Vagina (tissue), 2 donors: Measurements from ENCODE around the gene MPV17L2. TPM values are rescaled to one million over a fixed set of nuclear protein-coding genes. Genes with fewer than 3 reads are reported as not detected.

Experiments used
- DNase-seq, 2 donors: peaks; one replicate each; pipeline ENCODE4 v3.0.0-alpha.2; 2017; ENCODE audit errors: extremely low spot score in 2 of 2
- H3K27ac ChIP-seq: fragments of 200-600 bp; sonication (generic); one replicate; pipeline ENCODE4 v1.5.1; 2019
- H3K27me3 ChIP-seq: fragments of 200-600 bp; sonication (generic); one replicate; pipeline ENCODE4 v1.5.1; 2019
- H3K36me3 ChIP-seq, 2 donors: fragments of 200-600 bp; sonication (generic); one replicate each; pipeline ENCODE4 v1.5.1; 2017 to 2019
- H3K4me1 ChIP-seq: fragments of 200-600 bp; sonication (generic); one replicate; pipeline ENCODE4 v1.5.1; 2019
- H3K4me3 ChIP-seq, 2 donors: fragments of 200-600 bp; sonication (generic); 1 replicate in 1 of 2; 2 replicates in 1 of 2; pipeline ENCODE4 v1.5.1; 2016 to 2019
- H3K9me3 ChIP-seq: fragments of 200-600 bp; sonication (generic); one replicate; pipeline ENCODE4 v1.5.1; 2019
- POLR2A ChIP-seq, 2 donors: fragments of 450-650 bp; IDR thresholded peaks; one replicate each; pipeline ENCODE4 v1.6.1; 2017; ENCODE audit warnings: antibody characterized with exemption in 2 of 2, mild to moderate bottlenecking in 2 of 2, moderate library complexity in 2 of 2
- POLR2AphosphoS5 ChIP-seq, 2 donors: sonication (generic); formaldehyde crosslinking; IDR thresholded peaks; one replicate each; pipeline ENCODE4 v1.9.0; 2017; ENCODE audit warnings: antibody characterized with exemption in 2 of 2, mild to moderate bottlenecking in 2 of 2, low read depth in 1 of 2; ENCODE audit not compliant: insufficient read depth in 1 of 2
- intact Hi-C: fragments of 100-400 bp; cut with DNase I; formaldehyde crosslinking; loops from one replicate; pipeline ENCODE4 v1.15.1; 2023
- total RNA-seq: library from RNA; depleted of rRNA; stranded (reverse); fragments of >200 nt; gene quantifications from one replicate; pipeline ENCODE4 v1.2.3, GENCODE V29; 2016
- TF ChIP-seq, protein P1 (sequence below), 3 experiments: fragments of 450-650 bp in 2 of 3; fragments of 200-600 bp in 1 of 3; sonication (generic) in 1 of 3; IDR thresholded peaks; one replicate each; pipeline ENCODE4 v1.5.1; 2017 to 2019; ENCODE audit warnings: antibody characterized with exemption in 3 of 3, mild to moderate bottlenecking in 2 of 3, moderate library complexity in 2 of 3

The MPV17L2 gene
- total RNA-seq, 1 donor from 2014 or later = 10.3 TPM

DNA sequence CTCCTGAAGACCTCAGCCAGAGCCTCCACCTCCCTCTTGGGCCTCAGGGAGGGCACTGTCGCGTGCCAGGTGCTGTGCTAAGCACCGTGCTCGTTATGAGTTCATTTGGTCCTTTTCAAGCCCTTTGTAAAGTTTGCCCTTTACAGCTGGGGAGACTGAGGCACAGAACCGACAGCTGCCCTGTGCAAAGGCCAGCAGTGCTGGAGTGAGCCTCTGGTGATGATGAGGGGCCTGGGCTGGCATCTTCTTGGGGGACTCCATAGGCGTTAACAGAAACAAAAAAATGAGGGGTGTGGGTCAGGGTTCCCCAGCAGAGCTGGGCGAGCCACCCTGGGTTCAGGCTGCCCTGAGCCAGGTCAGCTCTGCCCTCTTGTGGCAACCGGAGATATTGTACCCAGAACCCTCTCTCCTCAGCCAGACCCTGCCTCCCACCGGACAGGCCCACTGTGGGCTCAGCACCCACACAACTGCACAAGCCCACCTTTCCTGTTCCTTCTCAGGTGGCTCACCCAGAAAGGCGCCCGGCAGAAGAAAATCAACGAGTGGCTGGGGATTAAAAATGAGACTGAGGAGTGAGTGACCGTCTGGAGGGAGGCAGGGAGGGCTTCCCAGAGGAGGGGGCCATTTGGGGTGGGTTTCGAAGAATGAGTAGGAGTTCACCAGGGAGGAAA is 24.9 kb upstream of the MPV17L2 start:
- H3K27me3 ChIP-seq = no peaks in the 10 kb centered on the region
- H3K27ac ChIP-seq = no peak overlapping the region
- no peak overlapping the region for H3K4me3 ChIP-seq
- no peak for TF ChIP-seq POLR2AphosphoS5 (IDR thresholded peaks at IDR 0.05; ENCODE audit: insufficient read depth in 1 of 2, low read depth in 1 of 2)
- TF ChIP-seq, protein P1, sequence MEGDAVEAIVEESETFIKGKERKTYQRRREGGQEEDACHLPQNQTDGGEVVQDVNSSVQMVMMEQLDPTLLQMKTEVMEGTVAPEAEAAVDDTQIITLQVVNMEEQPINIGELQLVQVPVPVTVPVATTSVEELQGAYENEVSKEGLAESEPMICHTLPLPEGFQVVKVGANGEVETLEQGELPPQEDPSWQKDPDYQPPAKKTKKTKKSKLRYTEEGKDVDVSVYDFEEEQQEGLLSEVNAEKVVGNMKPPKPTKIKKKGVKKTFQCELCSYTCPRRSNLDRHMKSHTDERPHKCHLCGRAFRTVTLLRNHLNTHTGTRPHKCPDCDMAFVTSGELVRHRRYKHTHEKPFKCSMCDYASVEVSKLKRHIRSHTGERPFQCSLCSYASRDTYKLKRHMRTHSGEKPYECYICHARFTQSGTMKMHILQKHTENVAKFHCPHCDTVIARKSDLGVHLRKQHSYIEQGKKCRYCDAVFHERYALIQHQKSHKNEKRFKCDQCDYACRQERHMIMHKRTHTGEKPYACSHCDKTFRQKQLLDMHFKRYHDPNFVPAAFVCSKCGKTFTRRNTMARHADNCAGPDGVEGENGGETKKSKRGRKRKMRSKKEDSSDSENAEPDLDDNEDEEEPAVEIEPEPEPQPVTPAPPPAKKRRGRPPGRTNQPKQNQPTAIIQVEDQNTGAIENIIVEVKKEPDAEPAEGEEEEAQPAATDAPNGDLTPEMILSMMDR (IDR thresholded peaks at IDR 0.05) = peak; percentile 43 to 62 (median 50)
- H3K9me3 ChIP-seq = no peaks in the 10 kb centered on the region
- peak in 1 of 2 donors; percentile 67 for DNase-seq
- peaks cover 2% of the 10 kb centered on the region for H3K4me1 ChIP-seq
- intact Hi-C loops = loop anchor here (5.0 kb wide), 1 partner anchor 56 kb away; no protein-coding TSS in a partner anchor
- peaks cover 0 to 56% of the 10 kb centered on the region in 2 donors for H3K36me3 ChIP-seq

DNA sequence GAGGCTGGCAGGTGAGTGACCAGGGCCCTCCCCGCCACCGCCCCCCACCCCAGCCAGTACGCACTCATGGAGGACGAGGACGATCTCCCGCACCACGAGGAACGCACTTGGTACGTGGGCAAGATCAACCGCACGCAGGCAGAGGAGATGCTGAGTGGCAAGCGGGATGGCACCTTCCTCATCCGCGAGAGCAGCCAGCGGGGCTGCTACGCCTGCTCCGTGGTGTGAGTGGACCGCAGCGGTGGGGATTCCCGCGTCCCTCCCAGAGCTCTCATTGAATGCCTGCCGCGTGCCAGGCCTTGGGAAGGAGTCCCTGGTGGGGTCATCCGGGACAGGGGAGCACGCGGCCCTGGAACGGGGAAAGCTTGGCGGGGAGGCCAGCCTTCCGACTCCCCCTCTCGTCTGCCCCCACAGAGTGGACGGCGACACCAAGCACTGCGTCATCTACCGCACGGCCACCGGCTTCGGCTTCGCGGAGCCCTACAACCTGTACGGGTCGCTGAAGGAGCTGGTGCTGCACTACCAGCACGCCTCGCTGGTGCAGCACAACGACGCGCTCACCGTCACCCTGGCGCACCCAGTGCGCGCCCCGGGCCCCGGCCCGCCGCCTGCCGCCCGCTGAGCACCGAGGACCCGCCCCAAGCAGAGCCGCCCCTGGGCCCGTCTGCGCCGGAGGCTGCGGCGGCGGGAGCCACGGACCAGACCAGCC is 24.2 kb upstream of the MPV17L2 start:
- Histone ChIP-seq H3K27me3 (no peaks in the 10 kb centered on the region), H3K4me1 (peaks cover 5% of the 10 kb centered on the region), H3K9me3 (no peaks in the 10 kb centered on the region), H3K36me3 (peaks cover 0 to 50% of the 10 kb centered on the region in 2 donors), H3K27ac (no peak overlapping the region), H3K4me3 (no peak overlapping the region)
- DNase-seq = peak in 1 of 2 donors; percentile 92
- TF ChIP-seq, protein P1 (IDR thresholded peaks at IDR 0.05) = no peak
- no peak for TF ChIP-seq POLR2A (IDR thresholded peaks at IDR 0.05)
- TF ChIP-seq POLR2AphosphoS5 (IDR thresholded peaks at IDR 0.05; ENCODE audit: insufficient read depth in 1 of 2, low read depth in 1 of 2) = no peak
- intact Hi-C loops = loop anchor here (5.0 kb wide), 1 partner anchor 57 kb away; no protein-coding TSS in a partner anchor

DNA sequence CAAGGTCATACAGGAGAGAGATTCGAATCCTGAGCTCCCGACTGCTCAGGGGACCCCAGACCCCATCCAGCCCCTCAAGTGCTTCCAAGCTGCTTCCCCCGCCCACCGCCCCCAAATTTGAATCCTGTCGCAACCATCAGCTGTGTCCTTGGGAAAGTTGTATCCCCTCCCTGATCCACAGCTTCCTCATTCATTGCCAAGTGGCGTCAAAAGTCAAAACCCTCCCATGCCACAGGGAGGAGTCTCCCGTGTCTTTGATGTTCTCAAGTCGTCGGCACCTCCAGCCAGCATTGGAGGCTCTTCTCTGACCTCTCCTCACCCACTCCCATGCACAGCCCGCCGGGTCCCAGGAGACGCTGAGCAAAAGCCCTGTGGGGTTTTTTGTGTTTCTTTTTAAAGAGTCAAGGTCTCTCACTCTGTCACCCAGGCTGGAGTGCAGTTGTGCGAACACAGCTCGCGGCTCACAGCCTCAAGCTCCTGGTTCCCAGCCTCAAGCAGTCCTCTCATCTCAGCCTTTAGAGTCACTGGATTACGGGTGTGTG is 22.2 kb upstream of the MPV17L2 start:
- DNase-seq = peak in 1 of 2 donors; percentile 88
- H3K4me1 ChIP-seq = peaks cover 16% of the 10 kb centered on the region
- no peak for TF ChIP-seq POLR2A (IDR thresholded peaks at IDR 0.05)
- no peaks in the 10 kb centered on the region for H3K27me3 ChIP-seq
- no peaks in the 10 kb centered on the region for H3K9me3 ChIP-seq
- H3K4me3 ChIP-seq = no peak overlapping the region
- no peak overlapping the region for H3K27ac ChIP-seq
- intact Hi-C loops = no loop called here
- H3K36me3 ChIP-seq = peaks cover 0 to 35% of the 10 kb centered on the region in 2 donors

DNA sequence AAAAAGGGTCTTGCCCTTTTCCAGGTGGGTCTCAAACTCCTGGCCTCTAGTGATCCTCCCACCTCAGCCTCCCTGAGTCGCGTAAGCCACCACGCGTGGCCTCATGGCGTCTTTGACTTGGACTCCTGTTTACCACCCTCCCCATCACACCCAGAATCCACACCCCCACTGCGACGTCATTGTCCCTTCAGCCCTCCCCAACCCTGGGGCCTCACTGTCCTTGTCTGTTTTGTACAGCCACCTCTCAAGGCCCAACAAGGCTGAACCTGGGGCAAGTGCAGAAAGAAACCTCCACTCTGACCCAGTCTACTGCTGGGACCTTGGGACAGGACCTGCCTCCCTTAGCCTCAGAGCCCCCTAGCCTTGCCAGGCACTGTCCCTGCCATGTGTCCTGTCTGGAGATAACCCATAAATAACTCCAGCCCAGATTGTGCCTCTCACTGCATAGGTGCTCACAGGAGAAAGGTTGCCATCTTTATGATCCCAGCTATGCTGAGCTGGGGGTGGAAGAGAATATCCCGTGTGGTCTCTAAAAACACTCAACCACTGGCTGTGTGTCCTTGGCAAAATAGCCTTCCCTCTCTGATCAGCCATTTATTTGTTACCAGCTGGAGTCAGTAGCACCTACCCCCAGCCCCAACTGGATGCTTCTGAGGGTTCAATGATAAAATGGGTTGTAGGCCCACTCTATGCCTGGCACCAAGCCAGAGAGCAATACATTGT is 21.3 kb upstream of the MPV17L2 start:
- no peaks in the 10 kb centered on the region for H3K27me3 ChIP-seq
- TF ChIP-seq POLR2AphosphoS5 (IDR thresholded peaks at IDR 0.05; ENCODE audit: insufficient read depth in 1 of 2, low read depth in 1 of 2) = no peak
- TF ChIP-seq POLR2A (IDR thresholded peaks at IDR 0.05) = no peak
- TF ChIP-seq, protein P1 (IDR thresholded peaks at IDR 0.05) = no peak
- H3K36me3 ChIP-seq = peaks cover 0 to 25% of the 10 kb centered on the region in 2 donors
- H3K4me3 ChIP-seq = no peak overlapping the region
- H3K4me1 ChIP-seq = peaks cover 16% of the 10 kb centered on the region
- peak in 1 of 2 donors; percentile 70 for DNase-seq
- H3K27ac ChIP-seq = no peak overlapping the region
- no peaks in the 10 kb centered on the region for H3K9me3 ChIP-seq
- intact Hi-C loops = no loop called here

- no peaks in the 10 kb centered on the region for H3K9me3 ChIP-seq
- H3K4me1 ChIP-seq = peaks cover 16% of the 10 kb centered on the region
- peaks cover 0 to 18% of the 10 kb centered on the region in 2 donors for H3K36me3 ChIP-seq
- H3K27me3 ChIP-seq = no peaks in the 10 kb centered on the region
- peak overlapping the region; percentile 42 for H3K27ac ChIP-seq
- peak in 1 of 2 donors; percentile 92 for DNase-seq
- intact Hi-C loops = no loop called here
- no peak overlapping the region for H3K4me3 ChIP-seq
- TF ChIP-seq POLR2AphosphoS5 (IDR thresholded peaks at IDR 0.05; ENCODE audit: insufficient read depth in 1 of 2, low read depth in 1 of 2) = no peak
- TF ChIP-seq, protein P1 (IDR thresholded peaks at IDR 0.05) = no peak
These were observed 20.5 kb upstream of the MPV17L2 start for GRCh38 chr19:18172331-18173053.
